ENCODE data around the gene JUN. TPM values are rescaled to one million over a fixed set of nuclear protein-coding genes. Genes with fewer than 3 reads are reported as not detected.

Gene JUN
- total and polyA plus RNA-seq, 2 of the 13 experiments (the other 11 are each of a cell fraction or from before 2014, with no cell fraction given) = 18.2 to 22.3 TPM

- Histone ChIP-seq H4K20me1 (ENCODE audit: insufficient read depth, low read length) (no peaks in the 10 kb centered on the region), H3K27ac (ENCODE audit: extremely low read length, insufficient read depth, low read length) (no peak overlapping the region), H3K4me1 (ENCODE audit: insufficient read depth, low read length) (no peaks in the 10 kb centered on the region), H3K79me2 (ENCODE audit: insufficient read depth, low read length) (no peaks in the 10 kb centered on the region), H3K4me3 (replicated peaks in 1 of 3; ENCODE audit: insufficient read depth in 1 of 3, low read depth in 2 of 3, low read length in 3 of 3) (no peak overlapping the region), H3K27me3 (ENCODE audit: control insufficient read depth in 1 of 2, insufficient read depth in 2 of 2, low read length in 2 of 2) (peaks cover 0 to 5% of the 10 kb centered on the region in 2 experiments; a peak in 1 of 5 replicates), H3K9me3 (ENCODE audit: low read length) (no peaks in the 10 kb centered on the region), H2AFZ (ENCODE audit: low read length) (no peak overlapping the region), H3K36me3 (replicated peaks in 1 of 2; ENCODE audit: control insufficient read depth in 1 of 2, insufficient read depth in 2 of 2, low read length in 2 of 2) (no peaks in the 10 kb centered on the region), H3K4me2 (ENCODE audit: low read depth, low read length) (no peak overlapping the region), H3K9ac (ENCODE audit: insufficient read depth, low read depth, low read length) (no peak overlapping the region)
- ATAC-seq (no peak), FAIRE-seq (no peak), DNase-seq (ENCODE audit: low spot score) (no peak)
- no TSS peak for BruUV-seq (replicated peaks)
- WGBS (ENCODE audit: low lambda C conversion rate) = 61% methylated on average over 2 of the region's 2 CpGs
- TF ChIP-seq TOPORS (CRISPR knock-in tag; IDR thresholded peaks at IDR 0.05) = no peak
- no peak for TF ChIP-seq CBX2 (IDR thresholded peaks at IDR 0.05; ENCODE audit: low read depth, low read length)
- TF ChIP-seq CBX2 (CRISPR knock-in tag; IDR thresholded peaks at IDR 0.05; ENCODE audit: low read depth) = no peak
- no peak for TF ChIP-seq TBX3 (IDR thresholded peaks at IDR 0.05; ENCODE audit: borderline replicate concordance)
- TF ChIP-seq ZNF557 (CRISPR knock-in tag; IDR thresholded peaks at IDR 0.05) = no peak
- no peak for TF ChIP-seq NFRKB (IDR thresholded peaks at IDR 0.05)
- TF ChIP-seq HNF4G (IDR thresholded peaks at IDR 0.05; ENCODE audit: borderline replicate concordance, low read depth, low read length) = no peak
- TF ChIP-seq HNF4G (CRISPR knock-in tag; IDR thresholded peaks at IDR 0.05; ENCODE audit: borderline replicate concordance, low read depth) = no peak
- TF ChIP-seq PAX8 (CRISPR knock-in tag; IDR thresholded peaks at IDR 0.05; ENCODE audit: borderline replicate concordance) = no peak
- in situ Hi-C loops (cut with HindIII; ENCODE audit: extremely low pct_ligation_motif_present, low pct_unique_long_range_greater_than_20kb) (no loop called here), intact Hi-C loops (cut with micrococcal nuclease; ENCODE audit: unreplicated experiment) (no loop called here)
- ChIA-PET CTCF (ENCODE audit: low intra/inter-chr PET ratio, low total read pairs) (no interaction called here), POLR2A (no interaction called here)
These were observed 49.2 kb downstream of the JUN start for GRCh38 chr1:58734630-58735029.

- DNase-seq (ENCODE audit: low spot score) (no peak), FAIRE-seq (no peak)
- in situ Hi-C loops (cut with HindIII; ENCODE audit: extremely low pct_ligation_motif_present, low pct_unique_long_range_greater_than_20kb) = no loop called here
- TF ChIP-seq KMT2B (CRISPR knock-in tag; IDR thresholded peaks at IDR 0.05) = no peak
- no peak for TF ChIP-seq ZNF691 (CRISPR knock-in tag; IDR thresholded peaks at IDR 0.05; ENCODE audit: borderline replicate concordance, low read depth)
- TF ChIP-seq TAF15 (IDR thresholded peaks at IDR 0.05; ENCODE audit: low read depth, low read length, poor library complexity, severe bottlenecking) = no peak
- no peak for TF ChIP-seq FOXA1 (IDR thresholded peaks at IDR 0.05)
- TF ChIP-seq FOXA1 (CRISPR knock-in tag; IDR thresholded peaks at IDR 0.05) = no peak
- TF ChIP-seq IRF9 (CRISPR knock-in tag; IDR thresholded peaks at IDR 0.05; ENCODE audit: borderline replicate concordance) = no peak
- TF ChIP-seq ZBTB2 (CRISPR knock-in tag; IDR thresholded peaks at IDR 0.05; ENCODE audit: low read depth) = no peak
- TF ChIP-seq KDM4B (CRISPR knock-in tag; IDR thresholded peaks at IDR 0.05) = no peak
- no peak for TF ChIP-seq POLR2AphosphoS2 (IDR thresholded peaks at IDR 0.05; ENCODE audit: low read depth, low read length)
These were observed 51.6 kb downstream of the JUN start for GRCh38 chr1:58732087-58732775.

More at GRCh38 chr1:58732087-58732775, 51.6 kb downstream of the JUN start:
- BruUV-seq (replicated peaks) = no TSS peak
- H3K79me2 ChIP-seq (ENCODE audit: insufficient read depth, low read length) = no peaks in the 10 kb centered on the region
- no peak for ATAC-seq
- H3K4me1 ChIP-seq (ENCODE audit: insufficient read depth, low read length) = peaks cover 14% of the 10 kb centered on the region
- no peak overlapping the region for H3K9ac ChIP-seq (ENCODE audit: insufficient read depth, low read depth, low read length)
- H4K20me1 ChIP-seq (ENCODE audit: insufficient read depth, low read length) = no peaks in the 10 kb centered on the region
- no peaks in the 10 kb centered on the region for H3K9me3 ChIP-seq (ENCODE audit: low read length)
- H2AFZ ChIP-seq (ENCODE audit: low read length) = no peak overlapping the region
- H3K27ac ChIP-seq (ENCODE audit: extremely low read length, insufficient read depth, low read length) = no peak overlapping the region
- CTCF ChIA-PET (ENCODE audit: low intra/inter-chr PET ratio, low total read pairs) = no interaction called here
- WGBS (ENCODE audit: low lambda C conversion rate) = 65% methylated on average over 6 of the region's 6 CpGs
- intact Hi-C loops (cut with micrococcal nuclease; ENCODE audit: unreplicated experiment) = no loop called here
- no peaks in the 10 kb centered on the region for H3K36me3 ChIP-seq (replicated peaks in 1 of 2; ENCODE audit: control insufficient read depth in 1 of 2, insufficient read depth in 2 of 2, low read length in 2 of 2)
- POLR2A ChIA-PET = no interaction called here
- H3K4me3 ChIP-seq (replicated peaks in 1 of 3; ENCODE audit: insufficient read depth in 1 of 3, low read depth in 2 of 3, low read length in 3 of 3) = no peak overlapping the region
- H3K4me2 ChIP-seq (ENCODE audit: low read depth, low read length) = no peak overlapping the region
- H3K27me3 ChIP-seq (ENCODE audit: control insufficient read depth in 1 of 2, insufficient read depth in 2 of 2, low read length in 2 of 2) = no peaks in the 10 kb centered on the region

All from HepG2 (cell line).